Colonic mucosa (tissue), 4 donors: ENCODE measurements around the gene DESI2. TPM values are rescaled to one million over a fixed set of nuclear protein-coding genes. Genes with fewer than 3 reads are reported as not detected.
"Not testable (repeated sequence)": the region's sequence is repeated elsewhere in the genome, so short reads cannot be mapped to it uniquely, and the experiment has no call there.

ENCODE experiments used
- DNase-seq: peaks from one replicate; pipeline ENCODE4 v3.0.0-alpha.2; 2020
- H3K27ac ChIP-seq: fragments of 200-600 bp; one replicate; pipeline ENCODE4 v1.8.0; 2021
- H3K27me3 ChIP-seq: fragments of 200-600 bp; one replicate; pipeline ENCODE4 v1.8.0; 2021
- H3K36me3 ChIP-seq: fragments of 200-600 bp; one replicate; pipeline ENCODE4 v1.8.0; 2021
- H3K4me1 ChIP-seq: fragments of 200-600 bp; one replicate; pipeline ENCODE4 v1.8.0; 2021; ENCODE audit warnings: mild to moderate bottlenecking
- H3K4me3 ChIP-seq: fragments of 200-600 bp; one replicate; pipeline ENCODE4 v1.8.0; 2021
- H3K9ac ChIP-seq, 2 donors: one replicate each; pipeline ENCODE4 v1.7.0; 2013; ENCODE audit warnings: control low read depth in 2 of 2, low read depth in 2 of 2, low read length in 2 of 2
- H3K9me3 ChIP-seq: fragments of 200-600 bp; one replicate; pipeline ENCODE4 v1.8.0; 2021
- intact Hi-C: fragments of 100-400 bp; cut with DNase I; formaldehyde crosslinking; loops from one replicate; pipeline ENCODE4 v1.14.1; 2022
- total RNA-seq, 2 donors: library from RNA; stranded (reverse); fragmentation: NEBNext Ultra II Directional in 1 of 2; extraction: Animal tissue kit (Norgen Biotek cat#: 25700) in 1 of 2; gene quantifications; one replicate each; pipeline ENCODE4 v1.2.1, GENCODE V29; 2021
- TF ChIP-seq, protein P1 (sequence below): fragments of 200-600 bp; IDR thresholded peaks from one replicate; pipeline ENCODE4 v1.8.0; 2022; ENCODE audit warnings: antibody characterized with exemption, mild to moderate bottlenecking
- donor health status: healthy.
- donor health status: DM: no; HTN: no; CAD: no.
- donor health status: DM: no; HTN: no; CAD: no.

DESI2 gene
- total RNA-seq, 2 donors from 2014 or later = 34.5 to 57.4 TPM

DNA sequence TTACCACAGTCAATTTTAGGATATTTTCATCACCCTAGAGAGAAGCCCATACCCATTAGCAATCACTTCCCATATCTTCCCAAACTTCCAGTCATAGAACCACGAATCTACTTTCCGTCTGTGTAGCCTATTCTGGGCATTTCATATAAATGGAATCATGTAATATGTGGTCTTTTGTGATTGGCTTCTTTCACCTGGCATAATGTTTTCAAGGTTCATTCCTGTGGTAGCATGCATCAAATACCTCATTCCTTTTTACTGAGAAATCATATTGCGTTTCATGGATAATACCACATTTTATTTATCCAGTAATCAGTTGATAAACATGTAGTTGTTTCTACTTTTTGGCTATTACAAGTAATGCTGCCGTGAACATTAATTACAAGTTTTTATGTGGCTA, 21.5 kb downstream of the DESI2 start:
- Histone ChIP-seq H3K27me3 (no peaks in the 10 kb centered on the region), H3K9me3 (no peaks in the 10 kb centered on the region), H3K9ac (no peak overlapping the region), H3K36me3 (no peaks in the 10 kb centered on the region), H3K4me1 (no peaks in the 10 kb centered on the region), H3K27ac (no peak overlapping the region), H3K4me3 (no peak overlapping the region)
- DNase-seq = no peak
- TF ChIP-seq, protein P1, sequence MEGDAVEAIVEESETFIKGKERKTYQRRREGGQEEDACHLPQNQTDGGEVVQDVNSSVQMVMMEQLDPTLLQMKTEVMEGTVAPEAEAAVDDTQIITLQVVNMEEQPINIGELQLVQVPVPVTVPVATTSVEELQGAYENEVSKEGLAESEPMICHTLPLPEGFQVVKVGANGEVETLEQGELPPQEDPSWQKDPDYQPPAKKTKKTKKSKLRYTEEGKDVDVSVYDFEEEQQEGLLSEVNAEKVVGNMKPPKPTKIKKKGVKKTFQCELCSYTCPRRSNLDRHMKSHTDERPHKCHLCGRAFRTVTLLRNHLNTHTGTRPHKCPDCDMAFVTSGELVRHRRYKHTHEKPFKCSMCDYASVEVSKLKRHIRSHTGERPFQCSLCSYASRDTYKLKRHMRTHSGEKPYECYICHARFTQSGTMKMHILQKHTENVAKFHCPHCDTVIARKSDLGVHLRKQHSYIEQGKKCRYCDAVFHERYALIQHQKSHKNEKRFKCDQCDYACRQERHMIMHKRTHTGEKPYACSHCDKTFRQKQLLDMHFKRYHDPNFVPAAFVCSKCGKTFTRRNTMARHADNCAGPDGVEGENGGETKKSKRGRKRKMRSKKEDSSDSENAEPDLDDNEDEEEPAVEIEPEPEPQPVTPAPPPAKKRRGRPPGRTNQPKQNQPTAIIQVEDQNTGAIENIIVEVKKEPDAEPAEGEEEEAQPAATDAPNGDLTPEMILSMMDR = no peak
- intact Hi-C loops = no loop called here

DNA sequence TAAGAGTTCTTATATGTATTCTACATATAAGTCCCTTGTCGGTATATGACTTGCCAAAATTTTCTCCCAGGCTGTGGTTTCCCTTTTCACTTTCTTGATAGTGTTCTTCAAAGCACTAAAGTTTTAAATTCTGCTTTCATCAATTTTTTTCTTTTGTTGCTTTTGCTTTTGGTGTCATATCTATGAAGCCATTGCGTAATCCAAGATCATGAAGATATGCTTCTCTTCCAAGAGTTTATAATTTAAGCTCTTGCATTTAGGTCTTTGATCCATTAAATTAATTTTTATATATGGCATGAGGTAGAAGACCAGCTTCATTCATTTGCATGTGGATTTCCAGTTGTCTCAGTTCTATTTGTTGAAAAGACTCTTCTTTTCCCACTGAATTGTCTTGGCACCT, 22.2 kb downstream of the DESI2 start:
- no peak overlapping the region for H3K9ac ChIP-seq
- H3K27ac ChIP-seq = no peak overlapping the region
- H3K27me3 ChIP-seq = no peaks in the 10 kb centered on the region
- TF ChIP-seq, protein P1 = no peak
- H3K9me3 ChIP-seq = no peaks in the 10 kb centered on the region
- intact Hi-C loops = no loop called here
- no peak overlapping the region for H3K4me3 ChIP-seq
- H3K36me3 ChIP-seq = no peaks in the 10 kb centered on the region
- no peaks in the 10 kb centered on the region for H3K4me1 ChIP-seq
- no peak for DNase-seq

DNA sequence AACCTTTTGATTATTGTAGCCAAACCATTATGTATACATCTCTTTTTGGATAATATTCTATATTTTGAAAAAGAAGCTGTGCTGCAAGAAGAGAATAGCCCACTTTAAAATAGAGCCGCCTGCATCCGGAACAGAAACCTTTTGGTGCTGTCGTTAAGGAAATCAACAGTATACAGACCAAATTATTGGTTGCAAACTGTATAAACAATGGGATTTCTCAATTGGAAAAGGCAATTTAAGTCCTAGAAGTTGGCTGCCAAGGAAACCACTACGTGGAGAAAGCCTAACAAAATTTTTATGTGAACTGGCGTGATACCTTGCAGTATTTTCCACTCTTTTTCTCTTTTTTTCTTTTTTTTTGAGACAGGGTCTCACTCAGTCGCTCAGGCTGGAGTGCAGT, 25.8 kb downstream of the DESI2 start:
- no peaks in the 10 kb centered on the region for H3K4me1 ChIP-seq
- H3K27me3 ChIP-seq = no peaks in the 10 kb centered on the region
- H3K27ac ChIP-seq = no peak overlapping the region
- no peak overlapping the region for H3K4me3 ChIP-seq
- TF ChIP-seq, protein P1 = no peak
- DNase-seq = no peak
- no peaks in the 10 kb centered on the region for H3K9me3 ChIP-seq
- no peaks in the 10 kb centered on the region for H3K36me3 ChIP-seq
- intact Hi-C loops = no loop called here
- no peak overlapping the region for H3K9ac ChIP-seq

DNA sequence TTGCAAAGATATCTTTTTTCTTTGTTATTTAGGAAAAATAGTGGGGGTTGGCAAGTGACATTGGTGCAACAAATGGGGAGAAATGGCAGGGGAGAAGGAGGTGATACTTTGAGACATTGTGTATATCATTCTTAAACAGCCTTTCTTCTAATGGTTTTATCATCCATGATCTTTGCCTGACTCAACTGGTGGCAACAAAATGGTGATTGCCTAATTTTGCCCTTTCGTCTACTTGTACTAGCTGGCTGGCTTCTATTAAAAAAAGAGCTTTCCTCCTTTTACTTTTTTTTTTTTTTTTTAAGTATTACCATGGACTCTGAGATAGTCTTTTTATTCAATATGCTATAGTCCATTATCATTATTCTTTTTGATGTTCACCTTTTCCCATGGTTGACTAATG, 27.7 kb downstream of the DESI2 start:
- DNase-seq = no peak
- Histone ChIP-seq H3K4me3 (no peak overlapping the region), H3K27ac (no peak overlapping the region), H3K9me3 (no peaks in the 10 kb centered on the region), H3K4me1 (no peaks in the 10 kb centered on the region), H3K36me3 (no peaks in the 10 kb centered on the region), H3K27me3 (no peaks in the 10 kb centered on the region), H3K9ac (no peak overlapping the region)
- TF ChIP-seq, protein P1 = no peak
- intact Hi-C loops = no loop called here

DNA sequence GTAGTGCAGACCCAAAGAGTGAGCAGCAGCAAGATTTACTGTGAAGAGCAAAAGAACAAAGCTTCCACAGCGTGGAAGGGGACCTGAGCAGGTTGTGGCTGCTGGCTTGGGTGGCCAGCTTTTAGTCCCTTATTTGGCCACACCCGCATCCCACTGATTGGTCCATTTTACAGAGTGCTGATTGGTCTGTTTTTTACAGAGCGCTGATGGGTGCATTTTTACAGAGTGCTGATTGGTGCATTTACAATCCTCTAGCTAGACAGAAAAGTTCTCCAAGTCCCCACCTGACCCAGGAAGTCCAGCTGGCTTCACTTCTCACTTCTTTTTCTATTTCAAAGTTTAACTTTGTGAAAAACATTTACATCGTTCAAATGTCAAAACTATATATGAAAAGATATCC, 29.2 kb downstream of the DESI2 start:
- intact Hi-C loops, H3K4me1 ChIP-seq, DNase-seq, H3K27me3 ChIP-seq, H3K36me3 ChIP-seq, H3K4me3 ChIP-seq, H3K27ac ChIP-seq, H3K9ac ChIP-seq, H3K9me3 ChIP-seq: not testable (repeated sequence)

DNA sequence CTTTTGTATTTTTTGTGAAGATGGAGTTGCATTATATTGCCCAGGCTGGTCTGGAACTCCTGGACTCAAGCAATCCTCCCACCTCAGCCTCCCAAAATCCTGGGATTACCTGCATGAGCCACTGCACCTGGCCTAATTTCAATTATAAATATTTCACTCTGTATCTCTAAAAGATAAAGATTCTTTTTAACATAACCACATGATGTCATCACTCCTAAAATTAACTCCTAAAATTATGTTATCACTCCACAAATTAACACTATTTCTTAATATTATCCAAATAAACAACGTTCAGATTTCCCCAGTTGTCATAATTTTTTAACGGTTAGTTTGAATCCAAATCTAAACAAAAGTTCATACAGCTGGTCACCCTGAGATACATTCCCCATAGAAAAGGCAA, 43.0 kb downstream of the DESI2 start:
- intact Hi-C loops = no loop called here

More for the DNA sequence above, 43.0 kb downstream of the DESI2 start:
- no peaks in the 10 kb centered on the region for H3K9me3 ChIP-seq
- TF ChIP-seq, protein P1 = no peak
- H3K4me1 ChIP-seq = no peaks in the 10 kb centered on the region
- H3K9ac ChIP-seq = no peak overlapping the region
- no peaks in the 10 kb centered on the region for H3K36me3 ChIP-seq
- no peak overlapping the region for H3K4me3 ChIP-seq
- no peak for DNase-seq
- H3K27ac ChIP-seq = no peak overlapping the region
- no peaks in the 10 kb centered on the region for H3K27me3 ChIP-seq
